Left forelimb (tissue), 1 donor: ENCODE data around the gene JAG2.

Source experiments
- DNase-seq: peaks from one replicate; pipeline ENCODE4 v3.0.0-alpha.2; 2018; ENCODE audit warnings: low spot score

Gene JAG2

GRCh38 chr14:105203701-105204100 is 35.1 kb upstream of the JAG2 start:
- DNase-seq = no peak

- peak; percentile 82 for DNase-seq
These were observed 34.5 kb upstream of the JAG2 start for GRCh38 chr14:105203057-105203531.

DNA sequence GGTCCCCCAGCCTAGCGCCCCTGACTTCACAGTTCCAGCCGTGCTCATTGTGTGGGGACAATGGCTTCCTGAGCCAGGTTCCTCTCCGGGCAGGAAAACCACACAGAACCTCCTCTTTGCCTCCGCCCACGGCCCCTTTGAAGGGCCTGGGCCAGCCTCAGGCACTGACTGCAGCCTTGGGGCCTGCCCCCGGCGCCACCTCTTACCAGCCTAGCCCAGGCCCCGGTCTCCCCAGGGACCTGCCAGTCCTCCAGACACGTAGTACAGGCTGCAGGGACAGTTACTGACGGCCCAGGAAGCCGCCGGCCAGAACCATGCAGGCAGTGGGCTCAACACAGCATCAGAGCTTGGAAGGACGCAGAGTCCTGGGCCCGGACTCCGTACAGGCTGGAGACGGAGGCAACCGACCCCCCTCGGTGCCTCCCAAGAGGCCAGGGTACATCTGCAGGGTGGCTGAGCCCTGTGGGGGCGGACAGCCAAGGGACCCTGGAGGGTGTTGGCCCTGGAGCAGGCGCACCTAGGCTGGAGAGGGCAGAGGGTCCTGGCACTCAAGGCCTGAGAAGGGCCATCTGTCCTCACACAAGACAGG is 33.4 kb upstream of the JAG2 start:
- no peak for DNase-seq

DNA sequence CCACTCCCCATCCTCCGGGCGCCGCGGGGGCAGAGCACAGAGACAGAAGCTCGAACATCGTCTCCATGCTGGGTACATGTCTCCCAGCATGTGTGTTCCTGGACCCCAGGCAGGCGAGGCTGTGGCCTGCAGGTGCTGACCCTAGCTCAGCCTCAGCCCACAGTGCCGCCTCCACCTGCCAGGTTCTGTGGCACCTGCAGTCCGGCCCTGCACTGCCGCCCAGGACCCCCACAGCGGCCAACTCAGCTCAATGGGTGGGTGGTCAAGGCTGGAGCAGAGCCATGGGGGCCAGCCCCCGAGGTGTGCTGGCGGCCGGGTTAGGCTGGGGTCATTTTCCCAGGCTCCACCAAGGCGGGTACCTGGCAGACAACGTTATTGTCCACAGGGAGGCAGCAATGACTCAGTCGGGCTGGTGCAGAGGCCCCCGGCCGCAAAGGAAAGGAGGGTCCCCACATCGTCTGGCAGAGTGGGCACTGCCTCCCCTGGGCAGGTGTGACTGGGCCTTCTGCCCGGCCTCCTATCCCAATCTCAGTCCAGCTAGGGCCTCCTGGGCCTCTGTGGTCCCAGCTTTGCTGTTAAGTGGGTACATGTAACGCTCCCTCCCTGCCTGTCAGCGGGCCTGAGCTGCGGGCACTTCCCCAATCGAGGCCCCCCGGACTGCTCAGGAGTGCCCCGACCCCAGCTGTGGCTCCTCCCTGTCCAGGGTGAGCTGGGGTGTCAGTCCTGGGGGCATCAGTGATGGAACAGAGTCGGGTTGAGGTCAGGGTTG is 32.8 kb upstream of the JAG2 start:
- no peak for DNase-seq

GRCh38 chr14:105200641-105201040 is 32.1 kb upstream of the JAG2 start:
- DNase-seq = no peak

- DNase-seq = no peak
These were observed 31.5 kb upstream of the JAG2 start for GRCh38 chr14:105200074-105200473.

DNA sequence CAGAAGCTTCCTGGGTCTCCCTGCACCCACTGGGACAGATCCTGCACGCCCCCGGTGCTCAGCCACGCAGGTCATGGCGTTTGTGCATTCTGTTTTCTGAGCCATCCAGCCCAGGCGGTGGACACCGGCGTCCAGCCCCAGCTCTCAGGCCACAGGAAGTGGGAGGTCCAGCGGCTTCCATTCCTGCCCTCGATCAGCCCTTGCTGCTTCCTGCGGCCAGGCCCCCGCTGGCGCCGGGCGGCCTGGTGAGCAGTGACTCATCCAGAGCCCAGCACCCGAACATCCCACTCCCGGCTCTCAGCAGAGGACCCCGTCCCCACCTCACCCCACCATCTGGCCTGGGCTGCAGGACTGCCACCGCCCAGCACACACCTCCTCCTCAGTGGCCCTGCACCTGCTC is 30.5 kb upstream of the JAG2 start:
- no peak for DNase-seq

DNA sequence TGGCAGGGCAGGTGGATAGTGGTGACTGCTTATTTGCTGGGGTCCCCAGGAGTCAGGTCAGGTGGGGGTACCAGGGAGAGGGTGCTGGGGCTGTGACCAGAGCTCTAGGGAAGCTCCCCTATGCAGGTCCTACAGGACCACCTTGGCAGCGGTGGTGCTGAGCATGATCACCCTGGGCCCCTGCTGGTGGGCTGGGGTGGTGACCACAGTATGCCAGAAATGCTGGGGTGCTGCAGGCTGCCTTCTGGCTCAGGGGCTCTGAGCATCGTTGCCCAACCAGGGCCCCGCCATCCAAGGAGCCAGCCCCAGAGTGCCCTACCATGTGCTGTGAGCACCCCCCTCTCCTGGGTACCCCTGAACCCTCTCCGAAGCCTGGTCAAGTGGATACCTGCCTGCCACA is 30.0 kb upstream of the JAG2 start:
- DNase-seq = no peak

DNA sequence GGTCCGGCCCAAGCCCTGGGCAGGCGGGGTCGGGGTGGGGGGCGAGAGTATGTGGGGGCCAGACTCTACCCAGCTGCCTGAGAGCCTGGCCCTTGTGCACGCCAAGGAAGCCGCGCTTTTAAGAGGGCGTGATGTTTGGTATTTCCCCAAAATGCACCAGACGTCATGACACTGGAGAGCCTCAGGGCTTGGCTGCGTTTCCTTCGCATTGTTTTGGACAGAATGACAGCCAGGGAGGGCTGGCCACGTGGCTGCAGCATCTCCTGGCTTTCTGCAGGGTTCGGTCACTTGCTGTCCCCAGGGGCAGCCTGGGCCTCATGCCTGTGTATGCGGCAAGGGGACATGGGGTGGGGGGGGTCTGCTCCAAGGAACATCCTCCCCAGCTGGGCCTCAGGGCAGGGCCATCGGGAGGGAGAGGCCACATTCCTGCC is 28.6 kb upstream of the JAG2 start:
- peak; percentile 82 for DNase-seq

DNA sequence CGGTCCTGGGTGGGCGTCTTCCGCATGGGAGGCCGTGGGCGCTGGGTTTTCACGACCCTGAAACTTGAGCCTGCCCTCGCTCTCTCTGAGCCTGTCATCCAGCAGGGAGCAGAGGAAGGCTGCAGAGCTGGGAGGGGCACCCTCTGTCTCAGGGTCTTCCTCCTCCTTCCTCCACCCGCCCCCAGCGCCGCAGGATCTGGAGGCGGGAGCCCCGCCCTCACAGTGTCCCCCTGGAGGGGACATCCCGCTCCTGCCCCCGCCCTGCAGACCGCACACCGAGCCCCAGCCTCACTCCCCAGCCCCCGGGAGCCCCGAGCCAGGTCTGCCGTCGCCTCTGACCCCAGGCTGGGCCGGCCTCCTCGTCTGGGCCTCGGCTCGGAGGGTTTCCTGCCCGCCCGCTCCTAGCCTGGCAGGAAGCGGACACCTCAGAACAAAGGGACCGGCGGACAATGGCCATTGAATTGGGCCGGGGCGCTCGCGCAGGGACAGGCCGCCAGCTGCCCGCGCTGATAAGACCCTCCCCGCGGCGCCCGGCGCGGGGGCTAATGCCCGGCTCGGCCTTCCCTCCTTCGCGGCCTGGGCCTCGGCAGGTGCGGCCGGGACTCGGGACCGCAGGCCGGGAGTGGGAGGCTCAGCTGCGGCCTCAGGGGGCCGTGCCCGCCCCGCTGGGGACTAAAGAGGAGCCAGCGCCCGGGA is 27.8 kb upstream of the JAG2 start:
- DNase-seq = no peak

- DNase-seq = no peak
These were observed 27.1 kb upstream of the JAG2 start for GRCh38 chr14:105195522-105196264.

GRCh38 chr14:105195051-105195450 is 26.5 kb upstream of the JAG2 start:
- DNase-seq = no peak

GRCh38 chr14:105193916-105194782 is 25.6 kb upstream of the JAG2 start:
- DNase-seq = no peak

DNA sequence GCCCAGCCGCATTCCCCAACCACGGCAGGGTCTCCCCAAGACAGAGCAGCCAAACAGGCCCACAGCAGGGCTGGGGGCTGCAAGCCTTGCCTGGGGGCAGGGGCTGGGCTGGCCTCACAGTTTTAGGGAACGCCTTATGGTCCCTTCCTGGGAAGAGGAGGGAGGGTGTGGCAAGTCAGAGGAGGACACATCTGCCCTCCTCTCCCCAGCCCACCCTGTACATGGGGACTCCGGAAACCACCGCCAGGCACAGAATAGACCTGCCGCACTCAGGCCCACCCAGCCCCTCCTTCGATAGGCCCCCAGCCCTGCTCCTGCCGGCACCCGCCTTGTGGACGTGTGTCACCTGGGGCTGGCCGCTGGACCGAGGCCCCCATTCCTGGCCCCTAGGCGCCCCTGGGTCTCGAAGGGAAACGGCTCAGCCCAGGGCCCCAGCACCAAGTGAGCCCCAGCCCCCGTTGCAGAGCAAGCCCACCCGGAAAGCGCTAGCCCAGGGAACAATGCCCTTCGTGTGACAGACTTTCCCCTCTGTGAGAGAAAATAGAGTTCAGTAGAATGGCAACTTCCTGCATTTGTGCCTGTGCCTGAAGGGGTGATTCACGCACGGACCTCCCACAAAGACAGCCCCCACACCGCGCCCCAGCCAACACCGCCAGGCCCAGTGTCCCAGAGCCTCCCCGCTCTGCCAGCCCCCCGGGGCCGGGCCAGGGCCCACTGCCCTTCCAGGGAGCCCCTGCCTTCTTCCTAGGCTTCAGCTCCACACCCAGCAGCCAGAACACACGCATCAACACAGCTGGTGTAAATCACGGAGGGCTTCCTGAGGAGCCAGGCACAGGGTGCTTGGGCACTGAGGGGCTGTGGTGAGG is 24.5 kb upstream of the JAG2 start:
- no peak for DNase-seq

DNA sequence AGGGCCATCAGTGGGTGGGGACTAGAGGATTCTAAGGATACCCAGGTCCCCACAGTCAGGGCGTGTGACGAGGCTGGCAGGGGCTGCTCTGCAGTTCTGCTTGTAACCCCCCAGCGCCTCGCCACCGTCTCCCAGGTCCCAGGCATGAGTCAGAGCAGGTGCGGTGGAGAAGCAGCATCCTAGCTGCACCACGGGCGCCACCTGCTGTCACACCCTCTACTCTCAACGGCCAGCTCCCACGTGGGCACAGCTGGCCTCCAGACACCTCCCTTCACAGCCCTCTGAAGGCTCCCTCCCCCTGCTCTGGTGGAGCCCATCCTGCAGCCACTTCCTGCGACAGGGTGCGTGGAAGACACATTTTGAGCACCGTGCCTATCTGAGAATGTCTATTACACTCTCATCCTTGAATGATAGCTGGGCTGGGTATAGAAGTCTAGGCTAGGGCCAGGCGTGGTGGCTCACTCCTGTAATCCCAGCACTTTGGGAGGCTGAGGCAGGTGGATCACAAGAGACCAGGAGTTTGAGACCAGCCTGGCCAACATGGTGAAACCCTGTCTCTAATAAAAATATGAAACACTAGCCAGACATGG is 19.5 kb upstream of the JAG2 start:
- DNase-seq = no peak

DNA sequence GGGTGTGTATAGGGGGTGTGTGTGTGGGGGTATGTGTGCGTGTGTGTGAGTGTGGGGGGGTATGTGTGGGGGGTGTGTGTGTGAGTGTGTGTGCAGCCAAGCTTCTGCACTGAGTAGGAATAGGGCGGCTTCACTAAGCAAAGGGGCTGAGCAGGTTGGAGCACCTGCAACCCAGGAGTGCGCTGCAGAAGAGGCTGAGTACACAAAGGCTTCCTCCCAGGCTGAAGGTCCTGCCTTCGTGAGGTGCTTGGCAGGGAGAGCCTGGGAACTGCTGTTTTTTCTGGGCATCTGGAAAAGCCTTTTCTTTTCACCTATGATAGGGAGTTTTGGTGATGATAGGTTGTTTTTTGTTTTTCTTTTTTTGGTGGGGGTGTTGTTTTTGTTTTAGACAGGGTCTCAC is 18.5 kb upstream of the JAG2 start:
- DNase-seq = no peak

- DNase-seq = no peak
These were observed 17.4 kb upstream of the JAG2 start for GRCh38 chr14:105185973-105186372.

DNA sequence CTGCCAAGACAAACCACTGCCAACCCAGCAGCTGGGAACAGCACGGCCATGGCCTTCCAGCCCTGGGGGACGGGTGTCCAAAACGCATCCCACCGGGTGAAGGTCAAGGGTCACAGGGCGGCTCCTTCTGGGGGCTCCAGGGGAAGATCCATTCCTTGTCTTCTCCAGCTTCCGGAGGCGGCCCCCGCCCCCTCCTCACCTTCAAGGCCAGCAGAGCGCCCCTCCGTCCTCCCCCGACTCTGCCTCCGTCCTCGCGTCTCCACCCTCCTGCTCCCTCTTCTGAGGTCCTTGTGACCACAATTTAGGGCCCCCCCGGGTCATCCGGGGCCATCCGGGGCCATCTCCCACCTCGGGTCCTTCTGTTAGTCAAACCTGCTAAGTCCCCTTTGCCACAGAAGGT is 16.4 kb upstream of the JAG2 start:
- no peak for DNase-seq

DNA sequence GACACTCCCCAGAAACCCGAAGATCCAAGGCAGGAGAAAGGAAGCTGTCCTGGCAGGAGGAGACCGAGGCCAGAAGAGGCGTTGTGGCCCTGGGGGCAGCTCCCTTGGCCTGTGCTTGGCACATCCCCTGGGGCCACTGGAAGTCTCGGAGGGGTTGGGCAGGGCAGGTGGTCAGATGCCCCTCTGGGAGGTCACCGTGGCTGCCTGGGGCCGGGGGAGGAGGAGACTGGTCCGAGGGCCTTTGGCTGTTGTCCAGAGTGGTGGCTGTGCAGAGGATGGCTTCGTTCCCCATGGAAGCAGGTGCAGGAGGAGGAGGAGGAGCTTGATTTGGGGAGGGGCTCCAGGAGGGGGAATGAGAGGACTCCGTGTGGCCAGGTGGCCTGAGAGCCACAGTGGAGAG is 15.9 kb upstream of the JAG2 start:
- DNase-seq = no peak
